Measurements from ENCODE around the gene AGMAT. TPM values are rescaled to one million over a fixed set of nuclear protein-coding genes. Genes with fewer than 3 reads are reported as not detected.

AGMAT gene
- total and polyA plus RNA-seq, 2 of the 13 experiments (the other 11 are each of a cell fraction or from before 2014, with no cell fraction given): 59.1 to 174 TPM

- TF ChIP-seq ZBED4 (CRISPR knock-in tag; IDR thresholded peaks at IDR 0.05; ENCODE audit: borderline replicate concordance) (peak; percentile 39; the same call in 1 of the 2 replicates), KLF16 (CRISPR knock-in tag; IDR thresholded peaks at IDR 0.05) (peak in 1 of 2 experiments; percentile 62; a peak in 2 of 4 replicates), RXRB (CRISPR knock-in tag; IDR thresholded peaks at IDR 0.05; ENCODE audit: borderline replicate concordance) (peak; percentile 53), ZFP37 (CRISPR knock-in tag; IDR thresholded peaks at IDR 0.05; ENCODE audit: borderline replicate concordance) (no peak), ZBTB33 (CRISPR knock-in tag; IDR thresholded peaks at IDR 0.05) (no peak), HNF1A (IDR thresholded peaks at IDR 0.05; ENCODE audit: low read depth) (0 out of 2 replicates have a peak, but pooled peaks have one; percentile 12), HNF1A (CRISPR knock-in tag; IDR thresholded peaks at IDR 0.05; ENCODE audit: borderline replicate concordance) (no peak), ZNF550 (CRISPR knock-in tag; IDR thresholded peaks at IDR 0.05; ENCODE audit: borderline replicate concordance) (no peak), RARA (CRISPR knock-in tag; IDR thresholded peaks at IDR 0.05) (peak; percentile 84), SIX1 (CRISPR knock-in tag; IDR thresholded peaks at IDR 0.05; ENCODE audit: borderline replicate concordance) (peak; percentile 66), CHD4 (IDR thresholded peaks at IDR 0.05; ENCODE audit: borderline replicate concordance, low read length) (peak; percentile 37; the same call in 1 of the 2 replicates), MED1 (CRISPR knock-in tag; IDR thresholded peaks at IDR 0.05) (peak; percentile 65), CREM (IDR thresholded peaks at IDR 0.05) (peak; percentile 32; the same call in 1 of the 2 replicates), CREM (CRISPR knock-in tag; IDR thresholded peaks at IDR 0.05) (no peak), FOSL2 (CRISPR knock-in tag; IDR thresholded peaks at IDR 0.05) (peak; percentile 77), SYNCRIP (IDR thresholded peaks at IDR 0.05; ENCODE audit: insufficient read depth, low read depth, low read length) (no peak), ZNF329 (CRISPR knock-in tag; IDR thresholded peaks at IDR 0.05; ENCODE audit: low read depth) (no peak), SOX5 (CRISPR knock-in tag; IDR thresholded peaks at IDR 0.05; ENCODE audit: borderline replicate concordance) (peak; percentile 83), GFI1 (CRISPR knock-in tag; IDR thresholded peaks at IDR 0.05; ENCODE audit: borderline replicate concordance) (0 out of 2 replicates have a peak, but pooled peaks have one; percentile 24)
Observed at GRCh38 chr1:15605398-15606383, 20.8 kb upstream of the AGMAT start (continued).
